Measurements from ENCODE around the gene NACA2. TPM values are rescaled to one million over a fixed set of nuclear protein-coding genes. Genes with fewer than 3 reads are reported as not detected.

NACA2 gene
- total and polyA plus RNA-seq, 2 of the 8 experiments (the other 6 are each of a cell fraction or from before 2014, with no cell fraction given), result not detected

DNA sequence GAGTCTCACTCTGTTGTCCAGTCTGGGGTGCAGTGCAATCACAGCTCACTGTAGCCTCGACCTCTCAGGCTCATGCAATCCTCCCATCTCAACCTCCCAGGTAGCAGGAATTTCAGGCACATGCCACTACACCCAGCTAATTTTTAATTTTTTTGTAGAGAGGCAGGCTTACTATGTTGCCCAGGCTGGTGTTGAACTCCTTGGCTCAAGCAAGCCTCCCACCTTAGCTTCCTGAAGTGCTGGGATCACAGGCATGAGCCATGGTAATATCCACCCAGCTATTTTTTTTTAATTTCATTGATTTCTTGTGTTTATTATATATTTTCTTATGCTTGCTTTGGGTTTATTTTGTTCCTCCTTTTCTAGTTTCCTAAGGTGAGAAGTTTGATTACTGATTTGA, 33.9 kb upstream of the NACA2 start (continued):
- no peak for TF ChIP-seq JUN (IDR thresholded peaks at IDR 0.05; ENCODE audit: low read depth, low read length)
- no peak for TF ChIP-seq RAD21 (IDR thresholded peaks at IDR 0.05 in 1 of 2, conservative IDR thresholded peaks at IDR 0.05 in 1 of 2; ENCODE audit: low read depth in 2 of 2, low read length in 2 of 2)
